ENCODE measurements around the gene ISL2. TPM values are rescaled to one million over a fixed set of nuclear protein-coding genes. Genes with fewer than 3 reads are reported as not detected.

ISL2 gene
- total and polyA plus RNA-seq, 2 of the 13 experiments (the other 11 are each of a cell fraction or from before 2014, with no cell fraction given), result 4.3 to 5.1 TPM

DNA sequence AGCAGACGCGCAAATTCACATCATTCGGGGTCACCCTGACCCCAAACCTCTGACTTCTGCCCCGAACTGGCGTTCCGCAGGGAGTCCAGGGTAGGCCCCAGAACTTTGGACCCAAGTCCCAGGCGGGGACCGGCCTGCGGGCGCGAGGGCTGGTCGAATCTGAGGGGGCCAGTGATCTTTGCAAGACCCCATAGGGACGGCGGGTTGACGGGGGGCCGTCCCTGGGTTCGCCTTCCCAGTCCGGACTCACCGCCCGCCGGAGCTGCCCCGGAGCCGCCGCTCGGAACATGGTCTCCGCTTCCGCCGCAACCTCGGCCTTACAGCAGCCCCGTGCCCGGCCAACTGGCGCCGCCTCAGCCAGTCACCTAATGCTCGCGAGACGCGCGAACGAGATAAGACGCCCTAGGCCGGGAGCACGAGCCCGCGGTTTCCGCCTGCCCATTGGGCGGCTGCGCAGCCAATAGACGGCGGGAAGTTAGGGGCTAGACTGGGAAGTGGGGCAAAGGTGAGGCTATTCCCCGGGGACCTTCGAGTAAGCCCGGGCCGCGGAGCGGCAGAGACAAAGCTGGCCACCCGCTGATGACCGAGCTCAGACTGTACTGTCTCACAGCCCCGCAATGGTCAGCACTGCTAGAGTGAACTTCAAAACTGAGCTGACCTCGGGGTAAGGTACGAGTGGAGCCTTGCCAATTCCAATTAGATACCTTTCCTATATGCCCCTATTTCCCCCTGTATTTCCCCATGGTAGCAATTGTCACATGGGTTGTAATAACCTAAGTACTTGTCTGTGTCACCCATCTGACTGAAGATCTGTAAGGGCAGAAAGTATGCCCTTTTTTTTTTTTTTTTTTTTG lies 25.2 kb upstream of the ISL2 start, which contains the start of gene ETFA (continued):
- TF ChIP-seq, protein P1, sequence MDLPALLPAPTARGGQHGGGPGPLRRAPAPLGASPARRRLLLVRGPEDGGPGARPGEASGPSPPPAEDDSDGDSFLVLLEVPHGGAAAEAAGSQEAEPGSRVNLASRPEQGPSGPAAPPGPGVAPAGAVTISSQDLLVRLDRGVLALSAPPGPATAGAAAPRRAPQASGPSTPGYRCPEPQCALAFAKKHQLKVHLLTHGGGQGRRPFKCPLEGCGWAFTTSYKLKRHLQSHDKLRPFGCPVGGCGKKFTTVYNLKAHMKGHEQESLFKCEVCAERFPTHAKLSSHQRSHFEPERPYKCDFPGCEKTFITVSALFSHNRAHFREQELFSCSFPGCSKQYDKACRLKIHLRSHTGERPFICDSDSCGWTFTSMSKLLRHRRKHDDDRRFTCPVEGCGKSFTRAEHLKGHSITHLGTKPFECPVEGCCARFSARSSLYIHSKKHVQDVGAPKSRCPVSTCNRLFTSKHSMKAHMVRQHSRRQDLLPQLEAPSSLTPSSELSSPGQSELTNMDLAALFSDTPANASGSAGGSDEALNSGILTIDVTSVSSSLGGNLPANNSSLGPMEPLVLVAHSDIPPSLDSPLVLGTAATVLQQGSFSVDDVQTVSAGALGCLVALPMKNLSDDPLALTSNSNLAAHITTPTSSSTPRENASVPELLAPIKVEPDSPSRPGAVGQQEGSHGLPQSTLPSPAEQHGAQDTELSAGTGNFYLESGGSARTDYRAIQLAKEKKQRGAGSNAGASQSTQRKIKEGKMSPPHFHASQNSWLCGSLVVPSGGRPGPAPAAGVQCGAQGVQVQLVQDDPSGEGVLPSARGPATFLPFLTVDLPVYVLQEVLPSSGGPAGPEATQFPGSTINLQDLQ (CRISPR knock-in tag; IDR thresholded peaks at IDR 0.05), result peak; percentile 62; the same call in 1 of the 2 replicates
- TF ChIP-seq, protein P2, sequence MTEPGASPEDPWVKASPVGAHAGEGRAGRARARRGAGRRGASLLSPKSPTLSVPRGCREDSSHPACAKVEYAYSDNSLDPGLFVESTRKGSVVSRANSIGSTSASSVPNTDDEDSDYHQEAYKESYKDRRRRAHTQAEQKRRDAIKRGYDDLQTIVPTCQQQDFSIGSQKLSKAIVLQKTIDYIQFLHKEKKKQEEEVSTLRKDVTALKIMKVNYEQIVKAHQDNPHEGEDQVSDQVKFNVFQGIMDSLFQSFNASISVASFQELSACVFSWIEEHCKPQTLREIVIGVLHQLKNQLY (CRISPR knock-in tag; IDR thresholded peaks at IDR 0.05), result peak; percentile 71; the same call in 1 of the 2 replicates
- no peak for TF ChIP-seq SYNCRIP (IDR thresholded peaks at IDR 0.05; ENCODE audit: insufficient read depth, low read depth, low read length)
- TF ChIP-seq GABPB1 (CRISPR knock-in tag; IDR thresholded peaks at IDR 0.05), result peak; percentile 85
- no peak for TF ChIP-seq FLYWCH1 (CRISPR knock-in tag; IDR thresholded peaks at IDR 0.05)
- 0 out of 2 replicates have a peak, but pooled peaks have one; percentile 27 for TF ChIP-seq MIER2 (CRISPR knock-in tag; IDR thresholded peaks at IDR 0.05)
- TF ChIP-seq DBP (CRISPR knock-in tag; IDR thresholded peaks at IDR 0.05; ENCODE audit: not compliant biosample characterization), result no peak
- TF ChIP-seq ZSCAN12 (CRISPR knock-in tag; IDR thresholded peaks at IDR 0.05), result no peak; the same call in 1 of the 2 replicates
- no peak for TF ChIP-seq ZNF703 (CRISPR knock-in tag; IDR thresholded peaks at IDR 0.05; ENCODE audit: borderline replicate concordance)
- peak; percentile 96 for TF ChIP-seq ERF (CRISPR knock-in tag; IDR thresholded peaks at IDR 0.05)
- TF ChIP-seq GATA4 (IDR thresholded peaks at IDR 0.05; ENCODE audit: borderline replicate concordance, low read depth), result peak; percentile 84
- TF ChIP-seq TERF1 (CRISPR knock-in tag; IDR thresholded peaks at IDR 0.05), result no peak
- no peak for TF ChIP-seq CEBPG (CRISPR knock-in tag; IDR thresholded peaks at IDR 0.05)
- TF ChIP-seq ZNF343 (CRISPR knock-in tag; IDR thresholded peaks at IDR 0.05), result peak; percentile 69; the same call in 1 of the 2 replicates
- peak; percentile 59; the same call in 1 of the 2 replicates for TF ChIP-seq MXD3 (CRISPR knock-in tag; IDR thresholded peaks at IDR 0.05)
- TF ChIP-seq, protein P3, sequence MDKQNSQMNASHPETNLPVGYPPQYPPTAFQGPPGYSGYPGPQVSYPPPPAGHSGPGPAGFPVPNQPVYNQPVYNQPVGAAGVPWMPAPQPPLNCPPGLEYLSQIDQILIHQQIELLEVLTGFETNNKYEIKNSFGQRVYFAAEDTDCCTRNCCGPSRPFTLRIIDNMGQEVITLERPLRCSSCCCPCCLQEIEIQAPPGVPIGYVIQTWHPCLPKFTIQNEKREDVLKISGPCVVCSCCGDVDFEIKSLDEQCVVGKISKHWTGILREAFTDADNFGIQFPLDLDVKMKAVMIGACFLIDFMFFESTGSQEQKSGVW (CRISPR knock-in tag; IDR thresholded peaks at IDR 0.05; ENCODE audit: borderline replicate concordance), result no peak; the same call in 1 of the 2 replicates
- TF ChIP-seq HIVEP1 (CRISPR knock-in tag; IDR thresholded peaks at IDR 0.05), result peak; percentile 90
- TF ChIP-seq ZBTB21 (CRISPR knock-in tag; IDR thresholded peaks at IDR 0.05), result 0 out of 2 replicates have a peak, but pooled peaks have one; percentile 48
- 0 out of 2 replicates have a peak, but pooled peaks have one; percentile 24 for TF ChIP-seq ZMAT3 (CRISPR knock-in tag; conservative IDR thresholded peaks at IDR 0.05)
- TF ChIP-seq ZNF256 (CRISPR knock-in tag; conservative IDR thresholded peaks at IDR 0.05), result no peak; the same call in 1 of the 2 replicates
- TF ChIP-seq, protein P4, sequence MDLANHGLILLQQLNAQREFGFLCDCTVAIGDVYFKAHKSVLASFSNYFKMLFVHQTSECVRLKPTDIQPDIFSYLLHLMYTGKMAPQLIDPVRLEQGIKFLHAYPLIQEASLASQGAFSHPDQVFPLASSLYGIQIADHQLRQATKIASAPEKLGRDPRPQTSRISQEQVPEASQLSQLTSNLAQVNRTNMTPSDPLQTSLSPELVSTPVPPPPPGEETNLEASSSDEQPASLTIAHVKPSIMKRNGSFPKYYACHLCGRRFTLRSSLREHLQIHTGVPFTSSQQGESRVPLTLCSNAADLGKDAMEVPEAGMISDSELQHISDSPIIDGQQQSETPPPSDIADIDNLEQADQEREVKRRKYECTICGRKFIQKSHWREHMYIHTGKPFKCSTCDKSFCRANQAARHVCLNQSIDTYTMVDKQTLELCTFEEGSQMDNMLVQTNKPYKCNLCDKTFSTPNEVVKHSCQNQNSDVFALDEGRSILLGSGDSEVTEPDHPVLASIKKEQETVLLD (CRISPR knock-in tag; IDR thresholded peaks at IDR 0.05; ENCODE audit: low read depth), result peak; percentile 67
